Naive thymus-derived CD8-positive, alpha-beta T cell (primary cell): Measurements from ENCODE around the gene NUDT21. TPM values are rescaled to one million over a fixed set of nuclear protein-coding genes. Genes with fewer than 3 reads are reported as not detected.

ENCODE experiments used
- ATAC-seq, 2 donors: fragments of 150-1000 bp; cut with Tn5 transposase in 1 of 2; sonication (Bioruptor Pico), chemical (Tn5 transposase) in 1 of 2; 1 replicate in 1 of 2; 2 replicates in 1 of 2; pipeline ENCODE4 v1.10.0; 2021; ENCODE audit warnings: mild to moderate bottlenecking in 2 of 2, moderate library complexity in 2 of 2
- POLR2A ChIA-PET: fragments of 350-600 bp; sonication (Branson Sonifier 250); formaldehyde crosslinking; loops from one replicate; lab custom pipeline; 2021; ENCODE audit warnings: antibody characterized with exemption; lab: Charles Lee
- DNase-seq, 10 donors: peaks; one replicate each; pipeline versions ENCODE4 v3.0.0 to v3.0.0-alpha.2; 2020 to 2022
- H3K27ac Mint-ChIP-seq, 10 donors: one replicate each; pipeline ENCODE4 v1.8.0; 2020 to 2022; ENCODE audit warnings: mild to moderate bottlenecking in 10 of 10, mixed read lengths in 10 of 10, moderate library complexity in 4 of 10, inconsistent platforms in 1 of 10
- H3K27me3 Mint-ChIP-seq, 5 donors: one replicate each; pipeline ENCODE4 v1.8.0; 2021 to 2022; ENCODE audit warnings: mixed read lengths in 5 of 5
- H3K36me3 Mint-ChIP-seq, 3 donors: one replicate each; pipeline ENCODE4 v1.8.0; 2020 to 2022; ENCODE audit warnings: mixed read lengths in 3 of 3, mild to moderate bottlenecking in 2 of 3, inconsistent platforms in 1 of 3
- H3K4me1 Mint-ChIP-seq, 4 donors: one replicate each; pipeline ENCODE4 v1.8.0; 2021 to 2022; ENCODE audit warnings: mixed read lengths in 4 of 4
- H3K4me3 Mint-ChIP-seq, 10 donors: one replicate each; pipeline ENCODE4 v1.8.0; 2020 to 2022; ENCODE audit warnings: mild to moderate bottlenecking in 10 of 10, mixed read lengths in 10 of 10, moderate library complexity in 6 of 10, inconsistent platforms in 1 of 10
- H3K9me3 Mint-ChIP-seq, 9 donors: one replicate each; pipeline ENCODE4 v1.8.0; 2020 to 2022; ENCODE audit warnings: mixed read lengths in 9 of 9, mild to moderate bottlenecking in 3 of 9, inconsistent platforms in 1 of 9, moderate library complexity in 1 of 9
- polyA plus RNA-seq, 3 donors: library from polyadenylated mRNA; unstranded; fragments of 300-500 nt; fragmentation: Illumina TruSeq; gene quantifications; one replicate each; pipeline ENCODE4 v1.2.3, GENCODE V29; 2021
- total RNA-seq, 8 experiments: library from RNA in 2 of 8; stranded (reverse) in 2 of 8; gene quantifications; one replicate each; pipeline ENCODE4 v1.2.3 and lab custom pipeline; 2021 to 2026

Gene NUDT21
- total and polyA plus RNA-seq, 5 experiments from 2014 or later = 55.5 to 118 (median 74.1) TPM

GRCh38 chr16:56451753-56452689, 889 bp upstream of the NUDT21 start:
- peak; percentile 34 to 50 for ATAC-seq
- Mint-ChIP-seq H3K36me3 (peaks cover 9 to 45% (median 15%) of the 10 kb centered on the region in 3 donors), H3K4me3 (peak overlapping the region; percentile 89 to 100 (median 99)), H3K4me1 (peaks cover 29 to 76% (median 61%) of the 10 kb centered on the region in 4 donors), H3K27ac (peak overlapping the region; percentile 95 to 99 (median 97)), H3K27me3 (no peaks in the 10 kb centered on the region), H3K9me3 (no peaks in the 10 kb centered on the region)
- no peak for DNase-seq
- POLR2A ChIA-PET = interaction anchor here (0.6 to 1.8 kb wide), 12 partner anchors 8 to 276 kb away, joined by 3 to 7 read pairs (median 4); partner anchors contain the start of gene BBS2

- Mint-ChIP-seq H3K4me1 (peaks cover 26 to 64% (median 59%) of the 10 kb centered on the region in 4 donors), H3K4me3 (peak overlapping the region; percentile 89 to 100 (median 99)), H3K36me3 (peaks cover 4 to 43% (median 9%) of the 10 kb centered on the region in 3 donors), H3K27me3 (no peaks in the 10 kb centered on the region), H3K27ac (peak overlapping the region; percentile 95 to 99 (median 97)), H3K9me3 (no peaks in the 10 kb centered on the region)
- POLR2A ChIA-PET = interaction anchor here (0.9 to 1.8 kb wide), 8 partner anchors 10 to 277 kb away, joined by 3 to 7 read pairs (median 4); partner anchors contain the start of gene BBS2
- no peak for ATAC-seq
- no peak for DNase-seq
Observed at GRCh38 chr16:56450275-56450985, 702 bp downstream of the NUDT21 start.

- peak overlapping the region in 3 of 10 donors; percentile 1 to 40 (median 26) for H3K4me3 Mint-ChIP-seq
- DNase-seq (no peak), ATAC-seq (no peak)
- no peaks in the 10 kb centered on the region for H3K9me3 Mint-ChIP-seq
- H3K4me1 Mint-ChIP-seq = peaks cover 22 to 56% (median 51%) of the 10 kb centered on the region in 4 donors
- peak overlapping the region in 4 of 10 donors; percentile 25 to 38 (median 30) for H3K27ac Mint-ChIP-seq
- peaks cover 0 to 41% (median 3%) of the 10 kb centered on the region in 3 donors for H3K36me3 Mint-ChIP-seq
- H3K27me3 Mint-ChIP-seq = no peaks in the 10 kb centered on the region
- POLR2A ChIA-PET = no interaction called here
Observed at GRCh38 chr16:56448005-56448404, 3.1 kb downstream of the NUDT21 start.

- DNase-seq (no peak), ATAC-seq (no peak)
- Mint-ChIP-seq H3K9me3 (no peaks in the 10 kb centered on the region), H3K36me3 (peaks cover 0 to 48% (median 3%) of the 10 kb centered on the region in 3 donors), H3K27me3 (no peaks in the 10 kb centered on the region), H3K27ac (peak overlapping the region in 1 of 10 donors; percentile 19), H3K4me1 (peaks cover 19 to 50% (median 47%) of the 10 kb centered on the region in 4 donors), H3K4me3 (no peak overlapping the region)
- POLR2A ChIA-PET = no interaction called here
Observed at GRCh38 chr16:56447286-56447685, 3.8 kb downstream of the NUDT21 start.

GRCh38 chr16:56438038-56438437, 13.1 kb downstream of the NUDT21 start:
- Mint-ChIP-seq H3K27ac (peak overlapping the region in 3 of 10 donors; percentile 10 to 72 (median 58)), H3K27me3 (no peaks in the 10 kb centered on the region), H3K4me1 (peaks cover 0 to 14% (median 4%) of the 10 kb centered on the region in 4 donors), H3K4me3 (no peak overlapping the region), H3K36me3 (peaks cover 0 to 76% (median 7%) of the 10 kb centered on the region in 3 donors), H3K9me3 (no peaks in the 10 kb centered on the region)
- ATAC-seq (no peak), DNase-seq (no peak)
- POLR2A ChIA-PET = interaction anchor here (0.7 kb wide), 1 partner anchor 847 kb away, joined by 3 read pairs; no protein-coding TSS in a partner anchor

GRCh38 chr16:56436258-56436657, 14.9 kb downstream of the NUDT21 start:
- ATAC-seq (no peak), DNase-seq (no peak)
- H3K36me3 Mint-ChIP-seq = peaks cover 0 to 77% (median 7%) of the 10 kb centered on the region in 3 donors
- POLR2A ChIA-PET = no interaction called here
- H3K4me3 Mint-ChIP-seq = no peak overlapping the region
- H3K27ac Mint-ChIP-seq = no peak overlapping the region
- H3K27me3 Mint-ChIP-seq = no peaks in the 10 kb centered on the region
- H3K4me1 Mint-ChIP-seq = peaks cover 0 to 6% (median 3%) of the 10 kb centered on the region in 4 donors
- H3K9me3 Mint-ChIP-seq = no peaks in the 10 kb centered on the region

GRCh38 chr16:56428091-56428490, 23.0 kb downstream of the NUDT21 start:
- Mint-ChIP-seq H3K27me3 (no peaks in the 10 kb centered on the region), H3K4me3 (no peak overlapping the region), H3K36me3 (peaks cover 0 to 30% (median 4%) of the 10 kb centered on the region in 3 donors), H3K9me3 (no peaks in the 10 kb centered on the region), H3K4me1 (peaks cover 10 to 19% (median 17%) of the 10 kb centered on the region in 4 donors), H3K27ac (peak overlapping the region in 3 of 10 donors; percentile 11 to 52 (median 48))
- no peak for DNase-seq
- POLR2A ChIA-PET = interaction anchor here (0.6 kb wide), 1 partner anchor 16 kb away, joined by 5 read pairs; no protein-coding TSS in a partner anchor
- no peak for ATAC-seq

- DNase-seq = no peak
- Mint-ChIP-seq H3K36me3 (peaks cover 0 to 15% (median 4%) of the 10 kb centered on the region in 3 donors), H3K27ac (peak overlapping the region in 9 of 10 donors; percentile 48 to 86 (median 76)), H3K9me3 (no peaks in the 10 kb centered on the region), H3K4me3 (peak overlapping the region; percentile 14 to 97 (median 77)), H3K4me1 (peaks cover 24 to 34% (median 31%) of the 10 kb centered on the region in 4 donors), H3K27me3 (no peaks in the 10 kb centered on the region)
- POLR2A ChIA-PET = interaction anchor here (0.6 kb wide), 1 partner anchor 93 kb away, joined by 3 read pairs; no protein-coding TSS in a partner anchor
- no peak for ATAC-seq
Observed at GRCh38 chr16:56426585-56426984, 24.5 kb downstream of the NUDT21 start.

GRCh38 chr16:56425439-56425832, 25.7 kb downstream of the NUDT21 start, which contains the start of gene AMFR:
TSS of gene AMFR (minus strand) at chr16:56425545. CDS start at chr16:56425327, 218 bp downstream.
- peaks cover 26 to 41% (median 38%) of the 10 kb centered on the region in 4 donors for H3K4me1 Mint-ChIP-seq
- ATAC-seq (peak; percentile 92 to 94), DNase-seq (peak; percentile 44 to 76 (median 68))
- H3K9me3 Mint-ChIP-seq = no peaks in the 10 kb centered on the region
- peaks cover 0 to 4% (median 2%) of the 10 kb centered on the region in 3 donors for H3K36me3 Mint-ChIP-seq
- peak within 1 kb of the TSS; percentile 81 to 96 (median 92) for H3K27ac Mint-ChIP-seq
- H3K4me3 Mint-ChIP-seq = peak within 1 kb of the TSS; percentile 90 to 98 (median 97)
- H3K27me3 Mint-ChIP-seq = no peaks in the 10 kb centered on the region
- POLR2A ChIA-PET = interaction anchor here (0.7 kb wide), 1 partner anchor 76 kb away, joined by 4 read pairs; no protein-coding TSS in a partner anchor

- Mint-ChIP-seq H3K27ac (peak overlapping the region in 7 of 10 donors; percentile 87 to 96 (median 93)), H3K9me3 (no peaks in the 10 kb centered on the region), H3K27me3 (no peaks in the 10 kb centered on the region), H3K36me3 (no peaks in the 10 kb centered on the region), H3K4me1 (peaks cover 30 to 46% (median 43%) of the 10 kb centered on the region in 4 donors), H3K4me3 (peak overlapping the region; percentile 90 to 98 (median 97))
- peak; percentile 18 to 70 (median 43) for DNase-seq
- POLR2A ChIA-PET = interaction anchor here (1.3 kb wide), 1 partner anchor 26 kb away, joined by 5 read pairs; the partner anchor contains the start of genes NUDT21 and OGFOD1
- peak; percentile 37 to 52 for ATAC-seq
Observed at GRCh38 chr16:56424791-56425438, 26.2 kb downstream of the NUDT21 start.

- POLR2A ChIA-PET = interaction anchor here (1.3 kb wide), 1 partner anchor 27 kb away, joined by 5 read pairs; the partner anchor contains the start of genes NUDT21 and OGFOD1
- Mint-ChIP-seq H3K36me3 (no peaks in the 10 kb centered on the region), H3K27me3 (no peaks in the 10 kb centered on the region), H3K9me3 (no peaks in the 10 kb centered on the region), H3K27ac (peak overlapping the region; percentile 81 to 96 (median 92)), H3K4me1 (peaks cover 30 to 48% (median 44%) of the 10 kb centered on the region in 4 donors), H3K4me3 (peak overlapping the region; percentile 90 to 98 (median 97))
- DNase-seq = no peak
- ATAC-seq = no peak
Observed at GRCh38 chr16:56424404-56424764, 26.7 kb downstream of the NUDT21 start.
